Measurements from ENCODE around the gene CST7. TPM values are rescaled to one million over a fixed set of nuclear protein-coding genes. Genes with fewer than 3 reads are reported as not detected.

CST7 gene
- total and polyA plus RNA-seq, 2 experiments from 2014 or later = not detected

DNA sequence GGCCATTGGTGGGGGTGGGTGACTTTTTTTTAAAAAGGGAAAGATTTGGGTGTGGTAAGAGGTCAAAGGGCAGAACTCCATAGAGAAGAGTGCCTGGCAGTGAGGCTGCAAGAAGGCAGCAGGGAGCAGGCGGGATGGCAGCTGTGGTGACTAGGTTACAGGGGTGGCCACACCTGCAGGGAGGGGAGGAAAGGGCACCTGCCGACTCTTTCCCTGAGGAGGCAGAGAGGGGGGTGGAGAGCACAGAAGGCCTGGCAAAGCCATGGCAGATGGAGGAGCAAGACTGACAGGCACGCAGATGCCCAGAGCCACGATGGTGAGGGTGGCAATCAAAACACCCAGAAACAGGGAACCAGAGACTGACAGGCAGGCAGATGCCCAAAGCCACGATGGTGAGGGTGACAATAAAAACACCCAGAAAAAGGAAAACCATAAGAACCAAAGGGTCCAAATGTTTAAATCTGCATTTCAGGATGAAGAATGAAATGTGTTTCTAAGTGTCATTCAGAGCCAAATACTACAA lies 19.3 kb downstream of the CST7 start (continued):
- TF ChIP-seq, protein P1, sequence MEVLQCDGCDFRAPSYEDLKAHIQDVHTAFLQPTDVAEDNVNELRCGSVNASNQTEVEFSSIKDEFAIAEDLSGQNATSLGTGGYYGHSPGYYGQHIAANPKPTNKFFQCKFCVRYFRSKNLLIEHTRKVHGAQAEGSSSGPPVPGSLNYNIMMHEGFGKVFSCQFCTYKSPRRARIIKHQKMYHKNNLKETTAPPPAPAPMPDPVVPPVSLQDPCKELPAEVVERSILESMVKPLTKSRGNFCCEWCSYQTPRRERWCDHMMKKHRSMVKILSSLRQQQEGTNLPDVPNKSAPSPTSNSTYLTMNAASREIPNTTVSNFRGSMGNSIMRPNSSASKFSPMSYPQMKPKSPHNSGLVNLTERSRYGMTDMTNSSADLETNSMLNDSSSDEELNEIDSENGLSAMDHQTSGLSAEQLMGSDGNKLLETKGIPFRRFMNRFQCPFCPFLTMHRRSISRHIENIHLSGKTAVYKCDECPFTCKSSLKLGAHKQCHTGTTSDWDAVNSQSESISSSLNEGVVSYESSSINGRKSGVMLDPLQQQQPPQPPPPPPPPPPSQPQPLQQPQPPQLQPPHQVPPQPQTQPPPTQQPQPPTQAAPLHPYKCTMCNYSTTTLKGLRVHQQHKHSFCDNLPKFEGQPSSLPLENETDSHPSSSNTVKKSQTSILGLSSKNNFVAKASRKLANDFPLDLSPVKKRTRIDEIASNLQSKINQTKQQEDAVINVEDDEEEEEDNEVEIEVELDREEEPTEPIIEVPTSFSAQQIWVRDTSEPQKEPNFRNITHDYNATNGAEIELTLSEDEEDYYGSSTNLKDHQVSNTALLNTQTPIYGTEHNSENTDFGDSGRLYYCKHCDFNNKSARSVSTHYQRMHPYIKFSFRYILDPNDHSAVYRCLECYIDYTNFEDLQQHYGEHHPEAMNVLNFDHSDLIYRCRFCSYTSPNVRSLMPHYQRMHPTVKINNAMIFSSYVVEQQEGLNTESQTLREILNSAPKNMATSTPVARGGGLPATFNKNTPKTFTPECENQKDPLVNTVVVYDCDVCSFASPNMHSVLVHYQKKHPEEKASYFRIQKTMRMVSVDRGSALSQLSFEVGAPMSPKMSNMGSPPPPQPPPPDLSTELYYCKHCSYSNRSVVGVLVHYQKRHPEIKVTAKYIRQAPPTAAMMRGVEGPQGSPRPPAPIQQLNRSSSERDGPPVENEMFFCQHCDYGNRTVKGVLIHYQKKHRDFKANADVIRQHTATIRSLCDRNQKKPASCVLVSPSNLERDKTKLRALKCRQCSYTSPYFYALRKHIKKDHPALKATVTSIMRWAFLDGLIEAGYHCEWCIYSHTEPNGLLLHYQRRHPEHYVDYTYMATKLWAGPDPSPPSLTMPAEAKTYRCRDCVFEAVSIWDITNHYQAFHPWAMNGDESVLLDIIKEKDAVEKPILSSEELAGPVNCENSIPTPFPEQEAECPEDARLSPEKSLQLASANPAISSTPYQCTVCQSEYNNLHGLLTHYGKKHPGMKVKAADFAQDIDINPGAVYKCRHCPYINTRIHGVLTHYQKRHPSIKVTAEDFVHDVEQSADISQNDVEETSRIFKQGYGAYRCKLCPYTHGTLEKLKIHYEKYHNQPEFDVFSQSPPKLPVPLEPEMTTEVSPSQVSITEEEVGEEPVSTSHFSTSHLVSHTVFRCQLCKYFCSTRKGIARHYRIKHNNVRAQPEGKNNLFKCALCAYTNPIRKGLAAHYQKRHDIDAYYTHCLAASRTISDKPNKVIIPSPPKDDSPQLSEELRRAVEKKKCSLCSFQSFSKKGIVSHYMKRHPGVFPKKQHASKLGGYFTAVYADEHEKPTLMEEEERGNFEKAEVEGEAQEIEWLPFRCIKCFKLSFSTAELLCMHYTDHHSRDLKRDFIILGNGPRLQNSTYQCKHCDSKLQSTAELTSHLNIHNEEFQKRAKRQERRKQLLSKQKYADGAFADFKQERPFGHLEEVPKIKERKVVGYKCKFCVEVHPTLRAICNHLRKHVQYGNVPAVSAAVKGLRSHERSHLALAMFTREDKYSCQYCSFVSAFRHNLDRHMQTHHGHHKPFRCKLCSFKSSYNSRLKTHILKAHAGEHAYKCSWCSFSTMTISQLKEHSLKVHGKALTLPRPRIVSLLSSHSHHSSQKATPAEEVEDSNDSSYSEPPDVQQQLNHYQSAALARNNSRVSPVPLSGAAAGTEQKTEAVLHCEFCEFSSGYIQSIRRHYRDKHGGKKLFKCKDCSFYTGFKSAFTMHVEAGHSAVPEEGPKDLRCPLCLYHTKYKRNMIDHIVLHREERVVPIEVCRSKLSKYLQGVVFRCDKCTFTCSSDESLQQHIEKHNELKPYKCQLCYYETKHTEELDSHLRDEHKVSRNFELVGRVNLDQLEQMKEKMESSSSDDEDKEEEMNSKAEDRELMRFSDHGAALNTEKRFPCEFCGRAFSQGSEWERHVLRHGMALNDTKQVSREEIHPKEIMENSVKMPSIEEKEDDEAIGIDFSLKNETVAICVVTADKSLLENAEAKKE (CRISPR knock-in tag; IDR thresholded peaks at IDR 0.05) = no peak
- no peak for TF ChIP-seq STAT1 (IDR thresholded peaks at IDR 0.05; ENCODE audit: unreplicated experiment)
- no peak for TF ChIP-seq ETS1 (IDR thresholded peaks at IDR 0.05)
- TF ChIP-seq NANOG (IDR thresholded peaks at IDR 0.05; ENCODE audit: borderline replicate concordance) = no peak
- TF ChIP-seq ZNF114 (CRISPR knock-in tag; IDR thresholded peaks at IDR 0.05) = no peak
- no peak for TF ChIP-seq EZH2phosphoT487 (IDR thresholded peaks at IDR 0.05; ENCODE audit: unreplicated experiment)
- TF ChIP-seq ZNF331 (CRISPR knock-in tag; IDR thresholded peaks at IDR 0.05; ENCODE audit: low read depth) = no peak

DNA sequence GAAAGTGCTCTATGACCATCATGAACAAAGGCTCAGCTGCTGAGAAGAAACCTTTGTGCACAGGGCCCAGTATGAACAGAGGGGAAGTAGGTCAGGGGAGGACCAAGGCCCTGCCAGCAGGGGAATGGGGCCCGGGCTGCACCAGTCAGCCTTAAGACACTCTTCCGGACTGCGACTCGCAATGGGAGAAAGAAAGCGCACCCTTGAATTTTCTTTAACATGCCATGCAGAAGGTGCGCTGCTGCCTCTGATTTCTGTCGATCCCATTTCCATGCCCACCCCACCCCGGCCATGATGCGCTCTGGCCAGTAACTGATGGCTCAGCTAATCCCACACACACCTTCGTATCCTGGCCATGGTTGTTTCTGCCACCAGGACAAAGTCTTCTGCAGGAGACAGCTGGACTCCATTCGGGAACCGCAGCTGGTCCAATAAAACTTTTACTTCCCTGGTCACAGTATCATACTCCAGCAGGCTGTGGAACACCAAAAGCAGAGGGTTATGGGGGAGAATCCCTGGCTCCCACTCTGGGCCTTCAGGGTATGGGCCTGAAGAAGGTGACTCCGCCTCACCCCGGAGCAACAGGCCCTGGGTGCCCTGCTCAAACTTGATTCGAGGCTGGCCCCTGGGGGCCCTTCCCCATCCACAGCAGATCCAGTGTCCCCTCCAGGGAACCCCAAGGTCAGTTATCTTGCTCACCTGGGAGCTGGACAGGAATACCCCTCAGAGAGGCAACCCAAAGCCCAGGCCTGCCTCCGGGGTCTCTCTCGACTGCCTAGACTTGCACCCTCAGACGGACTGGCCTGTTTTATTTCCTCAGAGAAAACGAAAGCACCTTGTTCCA lies 20.3 kb downstream of the CST7 start:
- H3K27me3 ChIP-seq (ENCODE audit: insufficient read depth) = no peaks in the 10 kb centered on the region
- H2AFZ ChIP-seq = no peak overlapping the region
- H3K36me3 ChIP-seq (ENCODE audit: insufficient read depth) = 0 out of 2 replicates have a peak, but pooled peaks cover 13% of the 10 kb centered on the region
- peaks cover 2% of the 10 kb centered on the region for H3K27me3 Mint-ChIP-seq (ENCODE audit: insufficient read depth, low read depth, poor library complexity)
- H3K4me3 Mint-ChIP-seq = no peak overlapping the region
- no peaks in the 10 kb centered on the region for H3K9me3 Mint-ChIP-seq
- DNase-seq (ENCODE audit: low spot score) (no peak), ATAC-seq (no peak)
- H3K4me3 ChIP-seq = no peak overlapping the region
- no peaks in the 10 kb centered on the region; the same call in 1 of the 2 replicates for H3K79me2 ChIP-seq (replicated peaks; ENCODE audit: insufficient read depth)
- H3K27ac ChIP-seq (ENCODE audit: low read depth) = no peak overlapping the region
- H3F3A ChIP-seq (replicated peaks; ENCODE audit: low read depth) = no peaks in the 10 kb centered on the region
- no peaks in the 10 kb centered on the region for H3K4me1 ChIP-seq (ENCODE audit: insufficient read depth)
- H3K36me3 Mint-ChIP-seq (ENCODE audit: low read depth) = peaks cover 64% of the 10 kb centered on the region
- H3K27ac Mint-ChIP-seq = no peak overlapping the region
- H3K4me1 Mint-ChIP-seq = no peaks in the 10 kb centered on the region
- no peaks in the 10 kb centered on the region for H3K9me2 ChIP-seq (ENCODE audit: insufficient read depth)
- H4K20me1 ChIP-seq (replicated peaks; ENCODE audit: insufficient read depth) = no peaks in the 10 kb centered on the region
- no peak overlapping the region for H3K4me2 ChIP-seq
- TF ChIP-seq EZH2phosphoT487 (IDR thresholded peaks at IDR 0.05; ENCODE audit: unreplicated experiment) (no peak), JUNB (IDR thresholded peaks at IDR 0.05; ENCODE audit: unreplicated experiment) (no peak), EZH2 (IDR thresholded peaks at IDR 0.05; ENCODE audit: low read depth, unreplicated experiment) (no peak)
- TF ChIP-seq, protein P2, sequence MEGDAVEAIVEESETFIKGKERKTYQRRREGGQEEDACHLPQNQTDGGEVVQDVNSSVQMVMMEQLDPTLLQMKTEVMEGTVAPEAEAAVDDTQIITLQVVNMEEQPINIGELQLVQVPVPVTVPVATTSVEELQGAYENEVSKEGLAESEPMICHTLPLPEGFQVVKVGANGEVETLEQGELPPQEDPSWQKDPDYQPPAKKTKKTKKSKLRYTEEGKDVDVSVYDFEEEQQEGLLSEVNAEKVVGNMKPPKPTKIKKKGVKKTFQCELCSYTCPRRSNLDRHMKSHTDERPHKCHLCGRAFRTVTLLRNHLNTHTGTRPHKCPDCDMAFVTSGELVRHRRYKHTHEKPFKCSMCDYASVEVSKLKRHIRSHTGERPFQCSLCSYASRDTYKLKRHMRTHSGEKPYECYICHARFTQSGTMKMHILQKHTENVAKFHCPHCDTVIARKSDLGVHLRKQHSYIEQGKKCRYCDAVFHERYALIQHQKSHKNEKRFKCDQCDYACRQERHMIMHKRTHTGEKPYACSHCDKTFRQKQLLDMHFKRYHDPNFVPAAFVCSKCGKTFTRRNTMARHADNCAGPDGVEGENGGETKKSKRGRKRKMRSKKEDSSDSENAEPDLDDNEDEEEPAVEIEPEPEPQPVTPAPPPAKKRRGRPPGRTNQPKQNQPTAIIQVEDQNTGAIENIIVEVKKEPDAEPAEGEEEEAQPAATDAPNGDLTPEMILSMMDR (conservative IDR thresholded peaks at IDR 0.05; ENCODE audit: low read depth in 2 of 2) = no peak
- TF ChIP-seq, protein P3, sequence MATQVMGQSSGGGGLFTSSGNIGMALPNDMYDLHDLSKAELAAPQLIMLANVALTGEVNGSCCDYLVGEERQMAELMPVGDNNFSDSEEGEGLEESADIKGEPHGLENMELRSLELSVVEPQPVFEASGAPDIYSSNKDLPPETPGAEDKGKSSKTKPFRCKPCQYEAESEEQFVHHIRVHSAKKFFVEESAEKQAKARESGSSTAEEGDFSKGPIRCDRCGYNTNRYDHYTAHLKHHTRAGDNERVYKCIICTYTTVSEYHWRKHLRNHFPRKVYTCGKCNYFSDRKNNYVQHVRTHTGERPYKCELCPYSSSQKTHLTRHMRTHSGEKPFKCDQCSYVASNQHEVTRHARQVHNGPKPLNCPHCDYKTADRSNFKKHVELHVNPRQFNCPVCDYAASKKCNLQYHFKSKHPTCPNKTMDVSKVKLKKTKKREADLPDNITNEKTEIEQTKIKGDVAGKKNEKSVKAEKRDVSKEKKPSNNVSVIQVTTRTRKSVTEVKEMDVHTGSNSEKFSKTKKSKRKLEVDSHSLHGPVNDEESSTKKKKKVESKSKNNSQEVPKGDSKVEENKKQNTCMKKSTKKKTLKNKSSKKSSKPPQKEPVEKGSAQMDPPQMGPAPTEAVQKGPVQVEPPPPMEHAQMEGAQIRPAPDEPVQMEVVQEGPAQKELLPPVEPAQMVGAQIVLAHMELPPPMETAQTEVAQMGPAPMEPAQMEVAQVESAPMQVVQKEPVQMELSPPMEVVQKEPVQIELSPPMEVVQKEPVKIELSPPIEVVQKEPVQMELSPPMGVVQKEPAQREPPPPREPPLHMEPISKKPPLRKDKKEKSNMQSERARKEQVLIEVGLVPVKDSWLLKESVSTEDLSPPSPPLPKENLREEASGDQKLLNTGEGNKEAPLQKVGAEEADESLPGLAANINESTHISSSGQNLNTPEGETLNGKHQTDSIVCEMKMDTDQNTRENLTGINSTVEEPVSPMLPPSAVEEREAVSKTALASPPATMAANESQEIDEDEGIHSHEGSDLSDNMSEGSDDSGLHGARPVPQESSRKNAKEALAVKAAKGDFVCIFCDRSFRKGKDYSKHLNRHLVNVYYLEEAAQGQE (IDR thresholded peaks at IDR 0.05; ENCODE audit: unreplicated experiment) = no peak
